Mesodermal cell (in vitro differentiated cells): ENCODE data around the gene VWA3B.
"Not testable (repeated sequence)": the region's sequence is repeated elsewhere in the genome, so short reads cannot be mapped to it uniquely, and the experiment has no call there.

ENCODE experiments used
- H3K27ac ChIP-seq: 2 replicates; pipeline ENCODE4 v1.7.0; 2013; ENCODE audit warnings: mild to moderate bottlenecking, low read depth, low read length, moderate library complexity; ENCODE audit not compliant: severe bottlenecking
- H3K36me3 ChIP-seq: 2 replicates; pipeline ENCODE4 v1.7.1; 2013; ENCODE audit warnings: mild to moderate bottlenecking, low read length, moderate library complexity; ENCODE audit not compliant: control insufficient read depth, insufficient read depth
- H3K4me1 ChIP-seq: one replicate; pipeline ENCODE4 v1.7.1; 2013; ENCODE audit warnings: mild to moderate bottlenecking, low read length; ENCODE audit not compliant: insufficient read depth, control insufficient read depth, poor library complexity, severe bottlenecking
- H3K4me3 ChIP-seq: 2 replicates; pipeline ENCODE4 v1.7.0; 2013; ENCODE audit warnings: low read length, control low read depth, mild to moderate bottlenecking; ENCODE audit not compliant: insufficient read depth, poor library complexity, severe bottlenecking; ENCODE audit errors: extremely low read depth
- H3K9me3 ChIP-seq: 2 replicates; pipeline ENCODE4 v1.7.1; 2013; ENCODE audit warnings: mild to moderate bottlenecking, low read length, moderate library complexity; ENCODE audit not compliant: control insufficient read depth
- WGBS, 2 experiments: methylation state at CpG; one replicate each; pipeline ENCODE4 v1.1.5; 2013; ENCODE audit warnings: missing lambda C conversion rate in 2 of 2; ENCODE audit not compliant: insufficient coverage in 2 of 2; 5-methylcytosine and 5-hydroxymethylcytosine counted together

The VWA3B gene

GRCh38 chr2:98298683-98299164, 211.8 kb downstream of the VWA3B start:
- Histone ChIP-seq H3K4me1 (no peaks in the 10 kb centered on the region), H3K9me3 (no peaks in the 10 kb centered on the region), H3K4me3 (no peak overlapping the region), H3K36me3 (no peaks in the 10 kb centered on the region), H3K27ac (no peak overlapping the region)
- 82% methylated on average over 2 to 3 of the region's 6 CpGs for WGBS, 2 experiments

- Histone ChIP-seq H3K4me3 (no peak overlapping the region), H3K9me3 (no peaks in the 10 kb centered on the region), H3K27ac (no peak overlapping the region), H3K36me3 (no peaks in the 10 kb centered on the region), H3K4me1 (no peaks in the 10 kb centered on the region)
- WGBS, 2 experiments, result 75 to 88% methylated on average over 4 to 7 of the region's 8 CpGs
Measured at GRCh38 chr2:98299211-98299905, 212.4 kb downstream of the VWA3B start.

- no peak overlapping the region for H3K4me3 ChIP-seq
- H3K9me3 ChIP-seq, result no peaks in the 10 kb centered on the region
- no peak overlapping the region for H3K27ac ChIP-seq
- 87 to 95% methylated on average over 6 to 12 of the region's 12 CpGs for WGBS, 2 experiments
- no peaks in the 10 kb centered on the region for H3K36me3 ChIP-seq
- H3K4me1 ChIP-seq, result no peaks in the 10 kb centered on the region
Measured at GRCh38 chr2:98300141-98300874, 213.3 kb downstream of the VWA3B start.

- 62 to 100% methylated on average over 2 to 3 of the region's 5 CpGs for WGBS, 2 experiments
Measured at GRCh38 chr2:98301469-98301868, 214.5 kb downstream of the VWA3B start.

GRCh38 chr2:98307131-98307696, 220.2 kb downstream of the VWA3B start:
- H3K4me3 ChIP-seq, H3K27ac ChIP-seq, H3K4me1 ChIP-seq, H3K36me3 ChIP-seq, H3K9me3 ChIP-seq: not testable (repeated sequence)
- whole genome bisulfite sequencing, 2 experiments, result 89% methylated on average over 7 of the region's 9 CpGs

More at GRCh38 chr2:98301469-98301868, 214.5 kb downstream of the VWA3B start:
- no peaks in the 10 kb centered on the region for H3K36me3 ChIP-seq
- H3K4me3 ChIP-seq, result no peak overlapping the region
- H3K4me1 ChIP-seq, result no peaks in the 10 kb centered on the region
- H3K9me3 ChIP-seq, result no peaks in the 10 kb centered on the region
- H3K27ac ChIP-seq, result no peak overlapping the region

DNA sequence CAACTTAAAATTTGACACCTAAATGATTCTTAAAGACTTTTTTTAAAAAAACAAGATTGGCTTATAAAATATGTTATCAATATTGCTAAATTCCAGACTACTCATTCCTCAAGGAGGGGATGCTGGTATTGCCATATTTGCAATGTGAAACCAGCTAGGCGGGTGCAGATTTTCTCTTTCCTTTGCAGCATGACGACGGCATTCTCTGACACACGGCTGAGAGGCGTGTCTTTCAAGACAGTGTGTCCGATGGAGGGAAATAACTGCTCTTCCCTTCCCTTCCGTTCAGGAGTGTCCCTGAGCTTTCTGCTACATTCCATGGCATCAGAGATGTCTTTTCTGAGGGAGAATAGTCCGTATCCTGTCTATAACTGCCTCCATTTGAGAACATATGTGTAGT, 221.1 kb downstream of the VWA3B start:
- H3K9me3 ChIP-seq, result no peaks in the 10 kb centered on the region
- no peaks in the 10 kb centered on the region for H3K4me1 ChIP-seq
- H3K36me3 ChIP-seq, result no peaks in the 10 kb centered on the region
- no peak overlapping the region for H3K4me3 ChIP-seq
- WGBS, 2 experiments, result 87 to 91% methylated on average over 6 to 7 of the region's 8 CpGs
- no peak overlapping the region for H3K27ac ChIP-seq

DNA sequence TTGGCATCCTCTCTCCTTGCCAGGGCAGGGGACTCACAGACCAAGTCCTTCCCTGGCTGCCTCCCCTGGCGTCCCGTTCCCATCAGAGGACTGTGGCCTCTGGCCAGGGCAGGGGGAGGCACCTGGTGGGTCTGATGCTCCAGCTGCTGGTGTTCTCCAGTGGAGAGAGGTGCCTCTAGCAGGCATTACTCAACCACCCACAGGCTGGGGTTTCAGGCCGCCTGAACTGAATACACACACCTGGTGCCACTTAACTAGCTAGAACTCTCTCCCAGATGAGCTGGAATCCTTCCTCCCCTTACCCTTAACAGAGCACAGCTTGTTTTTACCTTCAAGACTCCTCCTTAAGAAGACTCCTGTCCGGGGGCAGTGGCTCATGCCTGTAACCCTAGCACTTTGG, 221.6 kb downstream of the VWA3B start:
- Histone ChIP-seq H3K4me1 (no peaks in the 10 kb centered on the region), H3K9me3 (no peaks in the 10 kb centered on the region), H3K27ac (no peak overlapping the region), H3K4me3 (no peak overlapping the region), H3K36me3 (no peaks in the 10 kb centered on the region)
- 81 to 98% methylated on average over 4 of the region's 4 CpGs for WGBS, 2 experiments

DNA sequence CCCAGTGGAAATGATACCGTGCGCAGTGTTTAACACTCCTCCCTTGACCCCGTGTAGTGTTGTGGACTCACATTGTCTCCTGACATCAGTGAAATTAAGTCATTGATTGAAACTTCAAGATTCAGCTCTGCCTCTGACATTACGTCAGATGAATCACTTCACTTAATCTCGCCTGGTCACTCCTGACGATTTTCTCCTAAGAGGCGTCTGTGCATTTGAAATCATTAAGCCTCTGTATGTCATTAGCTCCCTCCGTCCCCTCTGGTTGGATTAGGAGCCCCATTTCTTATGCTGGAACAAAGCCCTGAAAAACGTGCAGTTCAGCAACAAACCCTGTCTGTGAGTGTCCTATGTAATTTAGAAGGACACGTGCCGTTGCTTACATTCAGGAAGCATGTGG, 222.6 kb downstream of the VWA3B start:
- Histone ChIP-seq H3K4me3 (no peak overlapping the region), H3K27ac (no peak overlapping the region), H3K4me1 (no peaks in the 10 kb centered on the region), H3K9me3 (no peaks in the 10 kb centered on the region), H3K36me3 (no peaks in the 10 kb centered on the region)
- WGBS, 2 experiments, result 80 to 85% methylated on average over 11 of the region's 11 CpGs

DNA sequence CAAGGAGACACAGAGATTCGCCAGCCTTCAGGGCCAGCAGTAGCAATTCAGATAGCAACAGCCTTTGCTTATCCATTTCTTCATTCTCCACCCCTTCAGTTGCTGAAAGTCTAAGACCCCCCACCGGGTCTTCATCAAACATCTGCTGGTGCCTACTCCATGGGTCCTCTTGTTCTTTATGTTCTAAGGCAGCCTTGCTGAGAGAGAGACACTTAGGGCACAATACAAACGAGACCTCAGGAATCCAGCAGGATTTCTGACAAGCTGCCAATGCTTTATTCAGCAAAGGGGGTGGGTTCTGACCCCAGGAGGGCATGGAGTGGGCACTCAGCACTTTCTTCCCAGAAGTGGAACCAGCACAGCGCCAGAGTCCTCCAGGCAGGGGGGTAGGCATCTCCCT, 223.0 kb downstream of the VWA3B start:
- 69 to 78% methylated on average over 3 of the region's 4 CpGs for WGBS, 2 experiments
- Histone ChIP-seq H3K4me1 (no peaks in the 10 kb centered on the region), H3K27ac (no peak overlapping the region), H3K4me3 (no peak overlapping the region), H3K9me3 (no peaks in the 10 kb centered on the region), H3K36me3 (no peaks in the 10 kb centered on the region)

DNA sequence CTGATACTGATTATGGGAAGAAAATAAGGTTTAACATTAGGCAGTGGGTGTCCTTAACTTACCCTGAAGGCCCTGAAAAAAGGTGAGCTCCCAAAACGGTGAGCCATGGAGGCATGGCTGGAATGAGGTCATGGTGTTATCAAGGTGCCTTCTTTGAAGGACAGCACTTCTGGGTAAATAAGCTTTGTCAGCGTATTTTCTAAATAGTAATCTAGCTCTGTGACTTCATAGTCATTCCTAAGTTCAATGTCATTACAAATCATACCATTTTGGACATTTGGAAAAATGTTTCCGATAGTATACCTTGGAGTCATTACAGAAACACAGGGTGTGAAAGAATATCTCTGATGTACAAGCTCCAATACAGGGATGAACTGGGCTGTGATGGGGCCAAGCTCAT, 224.1 kb downstream of the VWA3B start:
- no peaks in the 10 kb centered on the region for H3K36me3 ChIP-seq
- no peak overlapping the region for H3K27ac ChIP-seq
- H3K4me3 ChIP-seq, result no peak overlapping the region
- no peaks in the 10 kb centered on the region for H3K9me3 ChIP-seq
- H3K4me1 ChIP-seq, result no peaks in the 10 kb centered on the region
- WGBS, 2 experiments, result 82 to 86% methylated on average over 1 to 3 of the region's 3 CpGs
